ENCODE results near the gene PALLD. TPM values are rescaled to one million over a fixed set of nuclear protein-coding genes. Genes with fewer than 3 reads are reported as not detected.

The PALLD gene
- total RNA-seq, 1 experiment from 2014 or later: 6.5 TPM

DNA sequence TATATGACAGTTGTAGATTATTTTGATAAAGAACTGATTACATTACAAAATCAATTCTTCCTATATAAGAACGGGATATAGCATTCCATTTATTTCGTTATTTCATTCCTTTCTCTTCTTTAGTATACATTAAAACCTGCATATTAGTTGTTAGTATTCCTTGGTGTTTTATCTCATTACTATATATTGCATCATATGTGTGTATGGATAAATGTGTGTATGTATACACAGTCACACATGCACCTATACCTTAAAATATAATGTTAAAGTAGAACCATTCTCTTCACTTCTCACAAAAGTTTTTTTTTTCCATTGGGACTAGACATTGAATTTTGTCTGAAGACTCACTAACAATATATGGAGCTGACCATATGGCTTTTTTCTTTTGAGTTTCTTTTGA, 5.3 kb upstream of the PALLD start:
- CTCF ChIA-PET: no interaction called here
- no peak overlapping the region for H3K4me3 ChIP-seq (ENCODE audit: low read depth in 2 of 2, low read length in 2 of 2)
- no peak for ATAC-seq
- BruUV-seq (replicated peaks): no TSS peak
- H3K27ac ChIP-seq (ENCODE audit: low read length): no peak overlapping the region
- no peak for DNase-seq (ENCODE audit: low read depth, low spot score)
- no peaks in the 10 kb centered on the region for H3K9me3 ChIP-seq (ENCODE audit: control insufficient read depth, insufficient read depth, low read depth, low read length)
- no peak for TF ChIP-seq POLR2AphosphoS5 (IDR thresholded peaks at IDR 0.05; ENCODE audit: low read depth, low read length)
- TF ChIP-seq TCF7L2 (IDR thresholded peaks at IDR 0.05; ENCODE audit: low read depth, low read length): no peak
- TF ChIP-seq, protein P1, sequence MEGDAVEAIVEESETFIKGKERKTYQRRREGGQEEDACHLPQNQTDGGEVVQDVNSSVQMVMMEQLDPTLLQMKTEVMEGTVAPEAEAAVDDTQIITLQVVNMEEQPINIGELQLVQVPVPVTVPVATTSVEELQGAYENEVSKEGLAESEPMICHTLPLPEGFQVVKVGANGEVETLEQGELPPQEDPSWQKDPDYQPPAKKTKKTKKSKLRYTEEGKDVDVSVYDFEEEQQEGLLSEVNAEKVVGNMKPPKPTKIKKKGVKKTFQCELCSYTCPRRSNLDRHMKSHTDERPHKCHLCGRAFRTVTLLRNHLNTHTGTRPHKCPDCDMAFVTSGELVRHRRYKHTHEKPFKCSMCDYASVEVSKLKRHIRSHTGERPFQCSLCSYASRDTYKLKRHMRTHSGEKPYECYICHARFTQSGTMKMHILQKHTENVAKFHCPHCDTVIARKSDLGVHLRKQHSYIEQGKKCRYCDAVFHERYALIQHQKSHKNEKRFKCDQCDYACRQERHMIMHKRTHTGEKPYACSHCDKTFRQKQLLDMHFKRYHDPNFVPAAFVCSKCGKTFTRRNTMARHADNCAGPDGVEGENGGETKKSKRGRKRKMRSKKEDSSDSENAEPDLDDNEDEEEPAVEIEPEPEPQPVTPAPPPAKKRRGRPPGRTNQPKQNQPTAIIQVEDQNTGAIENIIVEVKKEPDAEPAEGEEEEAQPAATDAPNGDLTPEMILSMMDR (IDR thresholded peaks at IDR 0.05): no peak
- no peak for TF ChIP-seq SIN3A (IDR thresholded peaks at IDR 0.05; ENCODE audit: borderline replicate concordance, insufficient read depth, low read depth, low read length)
- TF ChIP-seq, protein P2, sequence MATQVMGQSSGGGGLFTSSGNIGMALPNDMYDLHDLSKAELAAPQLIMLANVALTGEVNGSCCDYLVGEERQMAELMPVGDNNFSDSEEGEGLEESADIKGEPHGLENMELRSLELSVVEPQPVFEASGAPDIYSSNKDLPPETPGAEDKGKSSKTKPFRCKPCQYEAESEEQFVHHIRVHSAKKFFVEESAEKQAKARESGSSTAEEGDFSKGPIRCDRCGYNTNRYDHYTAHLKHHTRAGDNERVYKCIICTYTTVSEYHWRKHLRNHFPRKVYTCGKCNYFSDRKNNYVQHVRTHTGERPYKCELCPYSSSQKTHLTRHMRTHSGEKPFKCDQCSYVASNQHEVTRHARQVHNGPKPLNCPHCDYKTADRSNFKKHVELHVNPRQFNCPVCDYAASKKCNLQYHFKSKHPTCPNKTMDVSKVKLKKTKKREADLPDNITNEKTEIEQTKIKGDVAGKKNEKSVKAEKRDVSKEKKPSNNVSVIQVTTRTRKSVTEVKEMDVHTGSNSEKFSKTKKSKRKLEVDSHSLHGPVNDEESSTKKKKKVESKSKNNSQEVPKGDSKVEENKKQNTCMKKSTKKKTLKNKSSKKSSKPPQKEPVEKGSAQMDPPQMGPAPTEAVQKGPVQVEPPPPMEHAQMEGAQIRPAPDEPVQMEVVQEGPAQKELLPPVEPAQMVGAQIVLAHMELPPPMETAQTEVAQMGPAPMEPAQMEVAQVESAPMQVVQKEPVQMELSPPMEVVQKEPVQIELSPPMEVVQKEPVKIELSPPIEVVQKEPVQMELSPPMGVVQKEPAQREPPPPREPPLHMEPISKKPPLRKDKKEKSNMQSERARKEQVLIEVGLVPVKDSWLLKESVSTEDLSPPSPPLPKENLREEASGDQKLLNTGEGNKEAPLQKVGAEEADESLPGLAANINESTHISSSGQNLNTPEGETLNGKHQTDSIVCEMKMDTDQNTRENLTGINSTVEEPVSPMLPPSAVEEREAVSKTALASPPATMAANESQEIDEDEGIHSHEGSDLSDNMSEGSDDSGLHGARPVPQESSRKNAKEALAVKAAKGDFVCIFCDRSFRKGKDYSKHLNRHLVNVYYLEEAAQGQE (IDR thresholded peaks at IDR 0.05; ENCODE audit: insufficient read depth in 1 of 2, low read depth in 2 of 2, low read length in 1 of 2): no peak
- POLR2A ChIA-PET: no interaction called here
- H3K27me3 ChIP-seq (ENCODE audit: control insufficient read depth, insufficient read depth, low read length): no peaks in the 10 kb centered on the region
- intact Hi-C loops (cut with micrococcal nuclease; ENCODE audit: unreplicated experiment): no loop called here
- in situ Hi-C loops (cut with HindIII; ENCODE audit: low pct_unique_long_range_greater_than_20kb, low sequenced_read_pairs): no loop called here
- no peaks in the 10 kb centered on the region for H3K4me1 ChIP-seq (ENCODE audit: control insufficient read depth, insufficient read depth, low read length)
- H3K36me3 ChIP-seq (ENCODE audit: control insufficient read depth, insufficient read depth, low read length): no peaks in the 10 kb centered on the region

DNA sequence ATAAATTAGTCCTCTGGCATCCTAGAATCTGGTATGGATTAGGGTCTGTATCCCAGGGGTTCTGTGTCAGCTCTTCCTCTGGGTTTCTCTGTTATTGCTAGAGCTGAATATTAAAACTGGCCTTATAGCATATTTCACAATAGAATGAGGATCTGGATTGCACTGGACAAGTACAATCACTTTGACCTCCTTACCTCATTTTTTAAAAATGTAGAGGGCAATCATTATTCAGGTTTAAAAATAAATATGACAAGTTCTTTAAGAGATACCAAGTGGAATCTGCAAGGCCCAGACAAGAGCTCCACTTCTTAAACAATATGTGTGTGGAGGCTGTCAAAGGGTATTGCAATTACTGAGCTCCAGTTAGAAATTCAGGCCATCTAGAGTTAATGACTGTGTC, 1.4 kb downstream of the PALLD start:
- DNase-seq (ENCODE audit: low read depth, low spot score) (no peak), ATAC-seq (no peak)
- H3K27ac ChIP-seq (ENCODE audit: low read length): no peak overlapping the region
- H3K4me3 ChIP-seq (ENCODE audit: low read depth in 2 of 2, low read length in 2 of 2): no peak overlapping the region
- in situ Hi-C loops (cut with HindIII; ENCODE audit: low pct_unique_long_range_greater_than_20kb, low sequenced_read_pairs): no loop called here
- no peaks in the 10 kb centered on the region for H3K36me3 ChIP-seq (ENCODE audit: control insufficient read depth, insufficient read depth, low read length)
- no TSS peak for BruUV-seq (replicated peaks)
- intact Hi-C loops (cut with micrococcal nuclease; ENCODE audit: unreplicated experiment): no loop called here
- CTCF ChIA-PET: no interaction called here
- POLR2A ChIA-PET: no interaction called here
- H3K27me3 ChIP-seq (ENCODE audit: control insufficient read depth, insufficient read depth, low read length): no peaks in the 10 kb centered on the region
- no peaks in the 10 kb centered on the region for H3K4me1 ChIP-seq (ENCODE audit: control insufficient read depth, insufficient read depth, low read length)
- no peaks in the 10 kb centered on the region for H3K9me3 ChIP-seq (ENCODE audit: control insufficient read depth, insufficient read depth, low read depth, low read length)
- TF ChIP-seq POLR2AphosphoS5 (IDR thresholded peaks at IDR 0.05; ENCODE audit: low read depth, low read length) (no peak), TCF7L2 (IDR thresholded peaks at IDR 0.05; ENCODE audit: low read depth, low read length) (no peak), SIN3A (IDR thresholded peaks at IDR 0.05; ENCODE audit: borderline replicate concordance, insufficient read depth, low read depth, low read length) (no peak)
- TF ChIP-seq, protein P1 (IDR thresholded peaks at IDR 0.05): no peak

All from Panc1 (cell line).